CD14-positive monocyte (primary cell): ENCODE measurements around the gene POLD2. TPM values are rescaled to one million over a fixed set of nuclear protein-coding genes. Genes with fewer than 3 reads are reported as not detected.

Source experiments
- DNase-seq, 3 donors: peaks; one replicate each; pipeline ENCODE4 v3.0.0-alpha.2; 2011 to 2022
- H2AFZ ChIP-seq: 2 replicates; pipeline ENCODE4 v1.6.0; 2012; ENCODE audit warnings: mild to moderate bottlenecking, low read depth, low read length, inconsistent platforms; ENCODE audit not compliant: insufficient read depth, poor library complexity, severe bottlenecking
- H3K27ac ChIP-seq, 2 donors: 1 replicate in 1 of 2; 2 replicates in 1 of 2; pipeline ENCODE4 v1.5.1; 2012 to 2013; ENCODE audit warnings: low read length in 2 of 2, control low read depth in 1 of 2, inconsistent platforms in 1 of 2, low read depth in 1 of 2, mild to moderate bottlenecking in 1 of 2
- H3K27me3 ChIP-seq, 2 donors: one replicate each; pipeline versions ENCODE4 v1.6.0 to v1.6.1; 2011 to 2013; ENCODE audit warnings: low read length in 2 of 2; ENCODE audit not compliant: control insufficient read depth in 2 of 2, insufficient read depth in 2 of 2
- H3K36me3 ChIP-seq, 2 donors: replicated peaks in 1 of 2; 1 replicate in 1 of 2; 2 replicates in 1 of 2; pipeline versions ENCODE4 v1.5.1 to v1.6.1; 2012 to 2013; ENCODE audit warnings: low read length in 2 of 2, control low read depth in 1 of 2, inconsistent platforms in 1 of 2, mild to moderate bottlenecking in 1 of 2; ENCODE audit not compliant: insufficient read depth in 2 of 2, control insufficient read depth in 1 of 2
- H3K4me1 ChIP-seq, 2 donors: 1 replicate in 1 of 2; 2 replicates in 1 of 2; pipeline versions ENCODE4 v1.5.1 to v1.6.1; 2012 to 2013; ENCODE audit warnings: low read length in 2 of 2, control low read depth in 1 of 2, inconsistent platforms in 1 of 2, mild to moderate bottlenecking in 1 of 2, moderate library complexity in 1 of 2; ENCODE audit not compliant: insufficient read depth in 2 of 2, control insufficient read depth in 1 of 2
- H3K4me2 ChIP-seq: replicated peaks from 2 replicates; pipeline ENCODE3; 2012; ENCODE audit warnings: low read length, moderate library complexity, mild to moderate bottlenecking; ENCODE audit not compliant: poor library complexity, severe bottlenecking; ENCODE audit errors: extremely low read depth
- H3K4me3 ChIP-seq, 3 experiments: fragments of 200-600 bp in 1 of 3; sonication (generic) in 1 of 3; replicated peaks in 1 of 3; 1 replicate in 2 of 3; 2 replicates in 1 of 3; pipeline ENCODE4 v1.5.1; 2011 to 2013; ENCODE audit warnings: low read length in 3 of 3, mild to moderate bottlenecking in 3 of 3, control low read depth in 2 of 3, low read depth in 2 of 3, inconsistent platforms in 1 of 3, moderate library complexity in 1 of 3
- H3K79me2 ChIP-seq: 2 replicates; pipeline ENCODE4 v1.6.0; 2012; ENCODE audit warnings: mild to moderate bottlenecking, control low read depth, inconsistent platforms, low read length, moderate library complexity; ENCODE audit not compliant: insufficient read depth
- H3K9ac ChIP-seq: 2 replicates; pipeline ENCODE4 v1.6.0; 2017; ENCODE audit warnings: low read length, mild to moderate bottlenecking; ENCODE audit not compliant: insufficient read depth, poor library complexity, severe bottlenecking
- H3K9me3 ChIP-seq, 2 donors: replicated peaks in 1 of 2; 1 replicate in 1 of 2; 2 replicates in 1 of 2; pipeline versions ENCODE4 v1.5.1 to v1.6.1; 2012 to 2013; ENCODE audit warnings: low read length in 2 of 2, control low read depth in 1 of 2; ENCODE audit not compliant: control insufficient read depth in 1 of 2, insufficient read depth in 1 of 2
- H4K20me1 ChIP-seq: 2 replicates; pipeline ENCODE4 v1.6.0; 2012; ENCODE audit warnings: mild to moderate bottlenecking, low read length, control low read depth, moderate library complexity; ENCODE audit not compliant: insufficient read depth
- H3K27ac Mint-ChIP-seq, 7 donors: one replicate each; pipeline ENCODE4 v1.8.0; 2020; ENCODE audit warnings: mild to moderate bottlenecking in 7 of 7, mixed read lengths in 7 of 7, moderate library complexity in 6 of 7, inconsistent platforms in 2 of 7
- H3K27me3 Mint-ChIP-seq, 3 donors: one replicate each; pipeline ENCODE4 v1.8.0; 2021 to 2022; ENCODE audit warnings: low read depth in 3 of 3, mild to moderate bottlenecking in 3 of 3, mixed read lengths in 3 of 3, moderate library complexity in 3 of 3, inconsistent platforms in 1 of 3
- H3K36me3 Mint-ChIP-seq, 2 donors: one replicate each; pipeline ENCODE4 v1.8.0; 2020; ENCODE audit warnings: mixed read lengths in 2 of 2, inconsistent platforms in 1 of 2, mild to moderate bottlenecking in 1 of 2
- H3K4me1 Mint-ChIP-seq: one replicate; pipeline ENCODE4 v1.8.0; 2020; ENCODE audit warnings: mild to moderate bottlenecking, mixed read lengths
- H3K4me3 Mint-ChIP-seq, 2 donors: one replicate each; pipeline ENCODE4 v1.8.0; 2020; ENCODE audit warnings: mild to moderate bottlenecking in 2 of 2, mixed read lengths in 2 of 2, moderate library complexity in 1 of 2
- H3K9me3 Mint-ChIP-seq, 7 donors: one replicate each; pipeline ENCODE4 v1.8.0; 2020 to 2022; ENCODE audit warnings: mixed read lengths in 7 of 7, mild to moderate bottlenecking in 6 of 7, moderate library complexity in 6 of 7, inconsistent platforms in 2 of 7
- CTCF ChIP-seq: fragments of 200-600 bp; IDR thresholded peaks from one replicate; pipeline ENCODE4 v1.8.0; 2022; ENCODE audit warnings: antibody characterized with exemption, mild to moderate bottlenecking
- WGBS: methylation state at CpG from one replicate; pipeline ENCODE4 v1.1.5; 2013; ENCODE audit warnings: missing lambda C conversion rate; ENCODE audit not compliant: insufficient coverage; 5-methylcytosine and 5-hydroxymethylcytosine counted together
- intact Hi-C, 2 donors: fragments of 100-400 bp; cut with micrococcal nuclease; formaldehyde crosslinking; loops; one replicate each; pipeline versions ENCODE4 v1.15.0 to v1.15.1; 2023
- polyA plus RNA-seq, 3 donors: library from polyadenylated mRNA; depleted of rRNA in 1 of 3; unstranded in 2 of 3; stranded (reverse) in 1 of 3; fragments of 300-500 nt in 2 of 3; fragments of >200 nt in 1 of 3; fragmentation: Illumina TruSeq in 2 of 3; gene quantifications; 1 replicate in 2 of 3; 2 replicates in 1 of 3; pipeline ENCODE4 v1.2.3, GENCODE V29; 2012 to 2021

Gene POLD2
- polyA plus RNA-seq, 3 donors: 24.1 to 27.1 (median 25.7) TPM

GRCh38 chr7:44119829-44120380 lies 3.4 kb downstream of the POLD2 start:
- no peaks in the 10 kb centered on the region for H4K20me1 ChIP-seq
- H3K36me3 ChIP-seq: peaks cover 15 to 27% of the 10 kb centered on the region in 2 donors
- no peaks in the 10 kb centered on the region for H3K9me3 Mint-ChIP-seq
- H3K36me3 Mint-ChIP-seq: peaks cover 30 to 39% of the 10 kb centered on the region in 2 donors
- H3K9ac ChIP-seq: no peak overlapping the region
- intact Hi-C loops: loop anchor here (5.0 kb wide), 2 partner anchors 38 to 103 kb away; partner anchors contain the start of gene POLM (in 2 of the 2)
- 97% methylated on average over 7 of the region's 8 CpGs for WGBS
- peaks cover 0 to 3% (median 0%) of the 10 kb centered on the region in 3 donors for H3K27me3 Mint-ChIP-seq
- H3K4me1 Mint-ChIP-seq: peaks cover 15% of the 10 kb centered on the region
- H3K4me3 ChIP-seq: no peak overlapping the region
- DNase-seq: no peak
- H3K4me1 ChIP-seq: peaks cover 14 to 16% of the 10 kb centered on the region in 2 donors
- H3K4me2 ChIP-seq: no peak overlapping the region
- H3K27me3 ChIP-seq: no peaks in the 10 kb centered on the region
- no peak overlapping the region for H3K27ac ChIP-seq
- H2AFZ ChIP-seq: no peak overlapping the region
- TF ChIP-seq CTCF: no peak
- no peaks in the 10 kb centered on the region for H3K9me3 ChIP-seq
- peak overlapping the region in 3 of 7 donors; percentile 11 to 53 (median 30) for H3K27ac Mint-ChIP-seq
- no peak overlapping the region for H3K4me3 Mint-ChIP-seq
- peaks cover 13% of the 10 kb centered on the region for H3K79me2 ChIP-seq

- H3K79me2 ChIP-seq: peaks cover 13% of the 10 kb centered on the region
- H3K27ac ChIP-seq: no peak overlapping the region
- no peak for TF ChIP-seq CTCF
- Mint-ChIP-seq H3K27ac (no peak overlapping the region), H3K4me1 (peaks cover 11% of the 10 kb centered on the region), H3K27me3 (no peaks in the 10 kb centered on the region), H3K9me3 (peaks cover 0 to 7% (median 2%) of the 10 kb centered on the region in 7 donors), H3K4me3 (no peak overlapping the region), H3K36me3 (peaks cover 34 to 53% of the 10 kb centered on the region in 2 donors)
- H3K36me3 ChIP-seq: peaks cover 16 to 27% of the 10 kb centered on the region in 2 donors
- intact Hi-C loops: no loop called here
- H3K9ac ChIP-seq: no peak overlapping the region
- H4K20me1 ChIP-seq: no peaks in the 10 kb centered on the region
- no peak overlapping the region for H2AFZ ChIP-seq
- no peaks in the 10 kb centered on the region for H3K9me3 ChIP-seq
- no peak overlapping the region for H3K4me2 ChIP-seq
- H3K4me1 ChIP-seq: peaks cover 6 to 7% of the 10 kb centered on the region in 2 donors
- DNase-seq: no peak
- WGBS: 98% methylated on average over 10 of the region's 13 CpGs
- H3K27me3 ChIP-seq: no peaks in the 10 kb centered on the region
- no peak overlapping the region for H3K4me3 ChIP-seq
Measured at GRCh38 chr7:44117801-44118429, 5.4 kb downstream of the POLD2 start.
